Measurements from ENCODE around the gene SCLT1. TPM values are rescaled to one million over a fixed set of nuclear protein-coding genes. Genes with fewer than 3 reads are reported as not detected.

Gene SCLT1
- total and polyA plus RNA-seq, 12 donors = 0.97 to 16.6 (median 7.9) TPM

DNA sequence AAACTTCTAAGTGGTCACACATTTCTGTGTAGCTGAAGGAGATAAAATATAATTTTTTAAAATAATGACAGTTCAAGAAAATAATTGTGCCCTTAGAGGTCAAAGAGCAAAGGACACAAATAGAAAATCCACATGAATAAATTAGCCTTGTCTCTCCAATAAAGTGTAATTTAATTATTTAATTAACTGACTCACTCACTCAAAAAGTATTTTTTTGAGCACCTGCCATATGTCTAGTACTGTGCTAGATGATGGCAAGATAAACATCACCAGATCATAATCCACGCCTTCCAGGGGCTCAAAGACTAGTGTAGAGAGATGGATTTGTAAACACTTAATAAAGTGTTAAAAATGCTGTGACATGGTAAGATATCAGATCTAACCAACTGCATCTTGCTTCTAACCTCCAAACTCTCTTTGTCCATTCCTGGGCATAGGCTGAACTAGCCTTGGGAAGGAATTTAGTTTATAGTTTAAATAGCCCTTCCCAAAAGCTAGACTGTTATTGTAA, 112.5 kb downstream of the SCLT1 start:
- TF ChIP-seq POLR2A (IDR thresholded peaks at IDR 0.05) = no peak
- TF ChIP-seq CTCF (IDR thresholded peaks at IDR 0.05) = no peak
- Histone ChIP-seq H3K27ac (no peak overlapping the region), H3K4me1 (replicated peaks in 1 of 2) (peaks cover 0 to 7% of the 10 kb centered on the region in 2 donors), H3K4me3 (no peak overlapping the region), H3K36me3 (replicated peaks in 1 of 2) (no peaks in the 10 kb centered on the region), H3K9me3 (replicated peaks in 1 of 3) (no peaks in the 10 kb centered on the region), H3K27me3 (no peaks in the 10 kb centered on the region)
- WGBS, 4 donors = 35 to 96% (median 46%) methylated on average over 1 of the region's 1 CpG
- DNase-seq = no peak
- intact Hi-C loops (cut with DNase I) = no loop called here

- peak in 6 of 7 donors; percentile 20 to 50 (median 38) for DNase-seq
- H3K9me3 ChIP-seq (replicated peaks in 1 of 3) = no peaks in the 10 kb centered on the region
- intact Hi-C loops (cut with DNase I) = no loop called here
- no peaks in the 10 kb centered on the region for H3K36me3 ChIP-seq (replicated peaks in 1 of 2)
- no peak overlapping the region for H3K4me3 ChIP-seq
- H3K4me1 ChIP-seq (replicated peaks in 1 of 2) = peaks cover 0 to 7% of the 10 kb centered on the region in 2 donors
- no peaks in the 10 kb centered on the region for H3K27me3 ChIP-seq
- TF ChIP-seq POLR2A (IDR thresholded peaks at IDR 0.05) (no peak), CTCF (IDR thresholded peaks at IDR 0.05) (no peak)
- no peak overlapping the region for H3K27ac ChIP-seq
These were observed 113.4 kb downstream of the SCLT1 start for GRCh38 chr4:128979934-128980333.

DNA sequence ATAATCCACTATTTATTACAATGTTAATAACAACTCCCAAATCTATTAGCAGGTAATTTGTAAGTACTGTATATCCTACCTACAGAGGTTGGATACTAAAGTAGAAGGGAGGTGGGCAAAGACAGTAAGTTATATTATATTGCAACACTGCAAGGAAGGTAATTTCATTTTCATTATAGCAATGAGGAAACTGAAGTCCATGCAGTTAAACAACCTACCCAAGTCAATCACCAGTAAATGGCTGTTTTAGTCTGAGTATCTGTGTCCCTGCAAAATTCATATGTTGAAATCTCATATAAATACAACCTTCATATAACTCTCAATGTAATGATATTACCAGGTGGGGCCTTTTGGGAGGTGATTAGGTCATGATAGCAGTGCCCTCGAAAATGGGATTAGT, 114.4 kb downstream of the SCLT1 start:
- 93 to 100% (median 97%) methylated on average over 1 of the region's 1 CpG for WGBS, 4 donors
- intact Hi-C loops (cut with DNase I) = no loop called here
- no peak overlapping the region for H3K27ac ChIP-seq
- TF ChIP-seq CTCF (IDR thresholded peaks at IDR 0.05) (no peak), POLR2A (IDR thresholded peaks at IDR 0.05) (no peak)
- H3K27me3 ChIP-seq = no peaks in the 10 kb centered on the region
- no peak overlapping the region for H3K4me3 ChIP-seq
- DNase-seq = no peak
- H3K9me3 ChIP-seq (replicated peaks in 1 of 3) = no peaks in the 10 kb centered on the region
- H3K36me3 ChIP-seq (replicated peaks in 1 of 2) = no peaks in the 10 kb centered on the region
- H3K4me1 ChIP-seq (replicated peaks in 1 of 2) = peaks cover 0 to 13% of the 10 kb centered on the region in 2 donors

DNA sequence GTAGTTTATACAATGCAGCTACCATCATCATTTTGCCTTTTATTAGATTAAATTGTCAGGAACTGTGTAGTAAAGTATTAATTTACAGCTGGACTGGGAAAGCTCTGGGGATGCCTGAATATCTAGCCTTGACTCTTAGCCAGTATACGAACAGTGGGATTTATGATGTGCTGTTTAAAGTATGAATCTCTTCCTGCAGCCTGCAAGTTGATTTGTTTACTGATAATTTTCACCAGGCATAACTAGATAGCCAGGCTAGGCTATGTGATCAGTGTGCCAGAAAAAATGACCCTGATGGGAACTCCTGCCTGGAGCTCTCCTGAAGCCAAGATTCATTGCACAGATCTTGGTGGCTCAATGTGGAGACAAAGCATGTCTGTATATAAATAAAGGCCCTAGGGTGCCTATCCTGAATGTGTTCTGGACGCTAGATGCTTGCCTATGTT, 119.2 kb downstream of the SCLT1 start:
- no peak overlapping the region for H3K4me3 ChIP-seq
- H3K36me3 ChIP-seq (replicated peaks in 1 of 2) = no peaks in the 10 kb centered on the region
- intact Hi-C loops (cut with DNase I) = no loop called here
- no peak overlapping the region for H3K27ac ChIP-seq
- H3K9me3 ChIP-seq (replicated peaks in 1 of 3) = no peaks in the 10 kb centered on the region
- H3K27me3 ChIP-seq = no peaks in the 10 kb centered on the region
- peak in 2 of 7 donors; percentile 24 to 30 for DNase-seq
- H3K4me1 ChIP-seq (replicated peaks in 1 of 2) = peaks cover 0 to 7% of the 10 kb centered on the region in 2 donors
- no peak for TF ChIP-seq CTCF (IDR thresholded peaks at IDR 0.05)
- no peak for TF ChIP-seq POLR2A (IDR thresholded peaks at IDR 0.05)
- WGBS, 4 donors = 44 to 46% (median 45%) methylated on average over 2 of the region's 2 CpGs
